HTR-8/SVneo (cell line): ENCODE data around the gene LMCD1.

Source experiments
- DNase-seq: peaks from one replicate; pipeline ENCODE4 v3.0.0; 2011; ENCODE audit warnings: low spot score, mixed read lengths; ENCODE audit not compliant: insufficient read length
- FAIRE-seq: peaks from 2 replicates; lab custom pipeline; 2011; peaks lifted over from hg19 to GRCh38; lab: Jason Lieb, UNC

LMCD1 gene

DNA sequence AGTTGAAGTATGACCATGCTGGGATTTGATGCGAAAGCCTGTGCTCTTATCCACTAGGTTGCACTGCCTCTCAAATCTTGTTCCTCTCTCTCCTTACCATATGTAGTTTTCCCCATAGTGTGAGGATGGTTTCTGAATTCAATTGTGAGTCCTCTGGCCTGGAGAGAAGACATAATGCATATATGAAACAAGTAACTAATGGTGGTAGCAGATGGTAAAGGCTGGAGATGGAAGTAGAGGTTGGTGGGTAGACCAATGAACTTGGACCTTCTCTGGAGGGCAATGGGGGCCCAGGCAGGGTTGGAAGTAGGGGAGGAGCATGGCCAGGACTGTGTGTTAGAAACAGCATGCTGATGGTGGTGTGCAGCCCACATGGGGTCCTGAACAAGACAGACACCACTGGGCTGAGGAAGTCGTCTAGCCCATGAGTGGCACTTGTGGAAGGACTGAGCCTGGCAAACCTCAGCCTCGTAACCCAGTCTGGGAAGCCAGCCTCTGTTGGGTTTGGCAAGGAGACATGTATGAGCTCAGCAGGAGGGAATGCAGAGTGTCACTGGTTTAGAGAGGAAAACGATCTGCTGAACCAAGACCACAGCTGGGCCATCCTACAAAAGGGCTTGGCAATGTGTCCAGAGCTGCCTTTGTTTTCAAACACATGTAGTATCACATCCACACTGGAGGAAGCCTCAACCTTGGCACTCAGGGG lies 18.5 kb upstream of the LMCD1 start:
- FAIRE-seq: peak; percentile 89
- peak; percentile 83 for DNase-seq

DNA sequence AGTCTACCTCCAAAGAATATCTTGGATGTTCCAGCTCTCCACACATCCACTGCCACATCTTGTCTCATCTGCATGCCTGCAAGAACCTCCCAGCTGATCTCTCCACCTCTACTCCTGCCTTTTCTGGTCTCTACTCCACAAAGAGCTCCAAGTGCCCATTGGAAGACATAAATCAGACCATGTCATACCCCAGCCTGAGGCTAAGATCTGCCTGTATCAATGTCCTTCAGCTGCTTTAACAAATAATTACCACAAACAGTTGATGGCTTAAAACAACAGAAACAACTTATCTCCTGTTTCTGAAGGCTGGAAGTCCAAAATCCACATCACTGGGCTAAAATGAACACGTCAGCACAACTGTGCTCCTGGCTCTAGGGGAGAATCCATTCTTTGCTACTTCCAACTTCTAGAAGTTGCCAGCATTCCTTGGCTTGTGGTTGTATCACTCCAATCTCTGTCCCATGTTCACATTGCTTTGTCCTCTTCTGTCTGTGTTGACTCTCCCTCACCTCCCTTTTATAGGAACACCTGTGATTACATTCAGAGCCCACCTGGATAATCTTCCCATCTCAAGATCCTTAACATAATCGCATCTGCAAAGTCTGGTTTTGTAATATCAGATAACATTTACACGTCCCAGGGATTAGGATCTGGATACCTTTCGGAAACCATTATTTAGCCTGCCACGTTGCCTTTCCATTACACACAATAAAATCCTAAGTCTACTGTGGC lies 17.0 kb upstream of the LMCD1 start:
- peak; percentile 57 for FAIRE-seq

DNA sequence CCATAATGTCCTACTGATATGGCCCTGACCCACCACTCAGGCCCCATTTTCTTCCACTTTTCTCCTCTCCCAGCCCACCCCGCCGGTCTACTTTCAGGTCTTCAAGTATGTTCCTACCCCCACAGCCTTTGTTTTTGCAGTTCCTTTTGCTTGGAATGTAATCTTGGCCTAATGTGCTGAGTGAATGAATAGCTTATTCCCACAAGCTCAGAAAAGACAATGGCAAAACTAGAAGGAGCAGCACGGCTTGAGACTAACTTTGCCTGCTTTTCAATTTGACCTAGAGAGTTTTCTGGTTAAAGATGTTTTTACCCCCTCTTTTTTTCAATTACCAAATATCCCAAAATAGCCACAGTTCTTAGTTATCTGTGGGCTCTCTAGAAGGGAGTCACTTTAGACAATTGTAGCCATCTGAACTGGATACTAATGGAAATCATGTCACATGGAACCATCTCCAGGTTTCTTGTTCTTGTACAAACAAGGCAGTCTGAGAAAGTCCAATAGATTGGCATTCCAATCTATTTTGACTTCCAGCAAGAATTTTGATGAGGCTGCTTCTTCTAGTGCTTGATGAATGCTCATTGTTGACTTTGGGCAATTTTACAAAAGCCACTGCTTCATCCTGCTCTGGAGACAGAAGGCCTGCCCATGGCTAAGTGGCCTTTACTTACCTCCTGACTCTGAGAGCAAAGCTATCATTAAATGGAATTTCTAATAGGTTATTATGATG lies 16.3 kb upstream of the LMCD1 start:
- DNase-seq (no peak), FAIRE-seq (no peak)

More for the DNA sequence above, 17.0 kb upstream of the LMCD1 start:
- no peak for DNase-seq

DNA sequence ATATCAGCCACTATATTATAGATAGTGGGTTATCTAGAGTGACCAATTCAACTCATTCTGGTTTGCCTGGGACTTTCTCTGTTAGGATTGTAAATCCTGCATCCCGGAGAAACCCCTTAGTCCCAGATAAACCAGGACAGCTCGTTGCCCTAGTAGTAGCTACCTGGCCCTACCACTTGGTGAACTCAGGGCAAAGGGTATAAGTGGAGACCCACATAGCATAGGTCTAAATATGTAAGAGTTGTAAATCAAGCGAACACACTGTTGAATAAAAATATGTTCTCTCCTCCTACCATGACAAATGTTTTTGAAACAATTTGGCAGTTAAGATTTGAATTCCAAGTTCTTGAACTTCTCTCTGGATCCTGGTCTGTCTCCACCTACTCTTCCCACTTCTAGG lies 15.7 kb upstream of the LMCD1 start:
- FAIRE-seq: no peak
- no peak for DNase-seq

DNA sequence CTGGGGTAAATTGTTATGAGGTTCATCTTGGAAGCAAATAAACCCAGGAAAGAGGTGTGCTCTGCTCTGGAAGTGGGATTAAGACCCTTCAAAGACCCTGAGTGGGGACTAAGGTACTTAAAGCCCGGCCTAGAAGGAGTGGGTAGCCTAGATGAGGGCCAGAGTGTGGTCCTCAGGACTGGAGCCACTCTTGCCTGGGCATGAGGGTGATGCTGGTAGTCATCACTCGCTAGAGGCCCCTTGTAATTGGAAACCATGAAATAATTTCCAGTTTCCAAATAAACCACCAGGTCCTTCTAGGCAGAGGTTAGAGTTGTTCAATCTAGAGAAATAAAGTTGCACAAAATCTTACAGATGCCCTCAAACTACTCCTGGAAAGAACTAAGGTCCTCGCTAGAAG lies 15.2 kb upstream of the LMCD1 start:
- DNase-seq: no peak
- FAIRE-seq: no peak

DNA sequence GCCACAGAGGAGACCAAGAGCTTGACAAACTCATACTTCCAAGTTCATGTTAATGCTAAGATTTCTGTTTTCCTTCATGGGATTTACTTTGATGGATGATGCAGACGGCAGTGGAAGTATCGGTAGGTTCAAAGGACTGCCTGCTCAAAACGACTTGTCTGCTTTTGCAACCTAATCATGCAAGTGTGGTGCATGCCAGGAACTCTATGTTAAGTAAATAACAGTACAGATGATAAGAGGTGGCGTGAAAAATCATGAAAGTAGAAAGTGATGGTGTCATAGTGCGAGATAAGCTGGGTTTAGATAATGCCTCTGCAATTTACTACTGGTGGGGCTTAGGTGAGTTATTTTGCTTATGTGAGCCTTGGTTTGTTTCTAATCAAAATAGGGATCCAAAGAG lies 14.7 kb upstream of the LMCD1 start:
- DNase-seq: no peak
- no peak for FAIRE-seq

DNA sequence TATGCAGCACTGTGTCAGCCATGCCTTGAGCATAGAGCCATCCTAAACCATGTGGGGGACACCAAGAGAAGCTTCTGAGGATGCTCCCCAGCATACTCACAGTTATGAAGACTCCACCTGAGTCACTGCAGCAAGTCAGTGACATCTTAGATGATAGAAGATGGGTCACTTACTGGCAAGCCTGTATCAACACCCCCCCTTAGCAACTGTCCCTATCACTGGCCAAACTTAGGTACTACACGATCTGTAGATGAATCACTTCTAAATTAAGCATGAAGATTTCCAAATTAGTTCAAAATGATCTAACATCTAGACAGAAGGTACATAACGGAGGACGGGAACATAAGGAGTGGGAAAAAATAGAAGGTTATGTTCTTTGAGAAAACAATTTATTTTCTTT lies 13.2 kb upstream of the LMCD1 start:
- DNase-seq: no peak

DNA sequence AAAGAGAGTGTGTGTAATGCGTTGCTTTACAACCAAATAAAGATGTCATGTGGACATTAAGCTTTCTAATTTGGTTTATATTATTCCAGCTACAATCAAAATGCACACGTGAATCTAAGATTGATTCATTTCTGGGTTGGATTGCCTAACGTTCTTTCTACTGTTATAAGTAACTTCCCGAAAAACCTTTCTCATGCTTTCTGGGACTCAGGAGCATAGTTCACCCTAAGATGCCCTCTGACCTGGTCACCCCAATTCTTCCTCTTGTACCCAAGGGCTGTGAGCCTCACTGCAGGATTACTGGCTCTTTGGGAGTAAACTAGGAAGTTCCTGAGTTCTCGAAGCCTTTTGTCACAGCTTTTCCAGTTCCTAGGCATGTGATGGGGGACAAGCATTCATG lies 12.7 kb upstream of the LMCD1 start:
- FAIRE-seq (no peak), DNase-seq (no peak)

More for the DNA sequence above, 13.2 kb upstream of the LMCD1 start:
- no peak for FAIRE-seq

DNA sequence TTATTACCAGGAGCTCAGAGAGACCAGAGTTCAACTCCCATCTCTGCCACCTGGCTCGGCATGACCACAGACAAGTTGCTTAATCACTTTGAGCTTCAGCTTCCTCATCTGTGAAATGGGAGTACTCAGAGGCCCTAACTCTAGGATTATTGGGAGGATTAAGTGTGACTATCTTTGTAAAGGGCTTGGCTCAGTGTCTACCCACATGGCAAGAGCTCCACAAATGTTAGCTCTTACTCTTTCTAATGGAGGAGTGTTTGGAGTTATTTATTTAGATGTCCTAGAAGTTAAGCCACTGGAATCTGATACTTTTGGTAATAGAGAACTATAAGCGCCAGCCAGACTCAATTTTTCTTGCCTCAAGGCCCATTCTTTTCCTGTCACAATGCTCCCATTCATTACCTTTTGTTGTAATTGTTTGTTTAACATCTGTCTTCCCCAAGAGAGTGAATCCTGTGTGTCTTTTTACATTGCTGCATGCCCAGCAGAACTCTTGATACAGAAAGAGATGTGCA lies 12.3 kb upstream of the LMCD1 start:
- no peak for DNase-seq
- no peak for FAIRE-seq

DNA sequence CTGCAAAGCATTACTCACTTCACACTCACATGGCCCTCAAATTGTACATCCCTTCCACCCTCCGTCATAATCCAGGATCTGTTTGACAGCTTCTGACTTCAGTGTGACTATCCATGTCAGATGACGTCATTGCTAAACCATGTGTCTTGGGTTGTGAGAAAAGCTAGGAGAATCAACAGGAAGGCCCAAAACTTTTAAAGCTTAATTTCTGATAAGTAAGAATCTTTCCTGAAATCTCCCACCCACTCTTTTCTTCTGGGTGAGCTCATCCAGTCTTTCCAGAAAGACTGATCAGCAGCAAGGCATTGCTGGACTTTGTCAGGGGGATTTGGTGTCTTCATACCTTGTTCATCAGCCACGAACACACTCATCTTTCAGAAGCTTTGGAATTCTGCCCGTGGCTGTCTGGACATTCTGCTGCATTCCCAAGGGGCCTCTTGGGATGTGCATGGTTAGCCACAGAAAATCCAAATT lies 11.5 kb upstream of the LMCD1 start:
- peak; percentile 84 for FAIRE-seq

DNA sequence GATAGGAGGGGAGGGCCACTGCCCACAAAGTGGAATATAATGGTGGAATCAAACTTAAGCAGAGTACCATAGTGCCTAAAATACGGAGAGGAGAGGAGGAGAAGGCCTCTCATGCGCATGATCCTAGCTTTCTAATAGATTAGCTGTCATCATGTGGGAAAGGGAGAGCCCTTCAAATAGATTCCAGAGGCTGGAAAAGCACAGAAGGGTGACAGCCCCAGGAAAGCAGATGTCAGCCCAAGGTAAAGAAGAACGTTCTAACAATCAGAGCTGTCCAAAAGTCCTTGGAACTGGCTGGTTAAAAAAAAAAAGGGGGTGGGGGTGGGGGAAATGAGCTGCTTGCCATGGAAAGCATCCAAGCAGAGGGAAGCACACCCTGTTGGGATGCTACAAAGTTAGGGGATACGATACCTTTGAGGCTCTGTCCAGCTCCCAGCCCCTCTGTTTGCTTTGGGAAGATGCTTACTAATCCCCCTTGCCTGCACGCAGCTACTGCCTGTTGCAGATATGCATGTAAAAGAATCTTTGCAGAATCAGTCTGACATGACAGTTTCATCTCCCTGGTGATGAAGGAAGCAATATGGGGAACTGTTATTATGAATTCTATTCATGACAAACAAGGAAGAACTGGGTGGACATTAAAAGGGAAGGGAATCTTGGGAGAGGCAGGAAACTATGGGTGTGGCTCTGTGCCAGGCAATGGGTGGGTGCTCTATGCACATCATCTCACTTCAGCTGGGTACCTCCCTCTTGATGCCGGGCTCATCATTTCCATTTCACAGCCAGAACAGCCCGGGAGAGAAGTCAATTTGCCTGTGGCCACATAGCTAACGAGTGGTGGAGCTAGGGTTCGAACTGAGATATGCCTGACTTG lies 10.1 kb upstream of the LMCD1 start:
- FAIRE-seq: no peak
- no peak for DNase-seq

More for the DNA sequence above, 11.5 kb upstream of the LMCD1 start:
- DNase-seq: peak; percentile 68

DNA sequence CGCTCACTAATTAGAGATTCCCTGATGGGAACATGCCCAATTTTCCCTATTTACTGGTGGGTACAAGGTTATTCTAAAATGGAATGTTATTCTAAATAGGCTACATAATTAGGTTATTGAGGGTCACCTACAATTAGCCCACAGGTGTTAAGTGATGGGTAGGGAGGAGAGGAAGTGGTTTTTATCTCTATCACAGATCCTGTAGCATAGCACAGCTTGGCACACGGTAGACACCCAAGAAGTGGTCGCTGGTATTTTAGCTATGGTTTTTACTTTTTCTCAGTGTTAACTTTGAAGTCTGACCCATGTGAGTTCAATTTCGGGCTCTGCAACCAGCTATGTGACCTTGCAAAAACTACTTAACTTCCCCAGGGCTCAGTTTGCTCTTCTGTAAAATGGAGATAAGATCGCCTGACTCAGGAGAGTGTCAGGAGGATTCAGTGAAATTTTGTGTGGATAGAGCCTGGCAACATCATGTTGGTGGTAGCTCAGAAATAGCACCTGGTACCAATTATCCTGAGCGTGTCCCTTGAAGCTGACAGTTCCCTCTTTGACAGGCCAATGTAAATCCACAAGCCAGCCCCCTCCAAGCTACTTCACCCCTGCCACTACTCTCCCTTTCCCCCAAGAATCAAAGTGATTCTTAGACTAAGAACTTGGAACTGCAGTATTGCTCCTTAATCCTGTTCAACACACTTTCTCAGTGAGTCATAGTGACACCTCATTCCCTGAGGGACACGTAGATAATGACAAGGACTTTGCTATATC lies 8.7 kb upstream of the LMCD1 start:
- FAIRE-seq: peak; percentile 42
- no peak for DNase-seq

DNA sequence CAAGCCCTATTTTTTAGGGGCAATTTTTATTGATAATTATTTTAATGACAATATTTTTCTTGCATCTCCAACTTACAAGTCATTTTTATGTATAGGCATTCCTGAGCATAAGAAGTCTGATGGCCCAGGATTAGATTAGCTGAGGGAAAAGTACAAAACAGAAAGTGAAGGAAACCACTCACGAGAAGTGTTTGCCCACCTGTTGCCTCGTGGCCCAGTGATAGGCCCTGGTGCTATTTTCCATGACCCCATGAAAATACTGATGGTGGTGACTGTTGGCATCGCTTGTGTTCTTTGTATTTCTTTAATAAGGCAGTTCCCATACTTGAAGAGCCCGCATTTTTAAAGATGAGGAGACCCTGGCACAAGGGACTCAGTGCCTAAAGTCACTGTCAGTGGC lies 7.9 kb upstream of the LMCD1 start:
- no peak for DNase-seq
- no peak for FAIRE-seq

DNA sequence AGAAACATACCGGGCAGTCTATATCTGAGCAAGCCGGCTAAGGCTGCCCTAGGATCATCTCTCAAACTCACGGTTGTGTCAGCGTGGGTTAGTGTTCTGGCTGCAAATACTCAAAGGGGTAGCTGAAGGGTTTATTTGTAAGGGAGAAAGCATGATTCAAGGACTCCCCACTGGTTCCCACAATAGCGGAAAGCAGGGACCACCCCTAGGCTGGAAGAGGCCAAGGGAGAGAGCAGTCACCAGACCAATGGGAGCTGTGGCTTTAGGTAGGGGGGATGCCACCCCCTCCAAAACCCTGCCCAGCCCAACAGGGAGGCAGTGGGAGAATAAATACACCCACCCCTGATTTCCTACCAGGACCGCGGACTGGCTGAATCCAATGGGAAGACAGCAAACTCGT lies 7.3 kb upstream of the LMCD1 start:
- DNase-seq: no peak
- no peak for FAIRE-seq

DNA sequence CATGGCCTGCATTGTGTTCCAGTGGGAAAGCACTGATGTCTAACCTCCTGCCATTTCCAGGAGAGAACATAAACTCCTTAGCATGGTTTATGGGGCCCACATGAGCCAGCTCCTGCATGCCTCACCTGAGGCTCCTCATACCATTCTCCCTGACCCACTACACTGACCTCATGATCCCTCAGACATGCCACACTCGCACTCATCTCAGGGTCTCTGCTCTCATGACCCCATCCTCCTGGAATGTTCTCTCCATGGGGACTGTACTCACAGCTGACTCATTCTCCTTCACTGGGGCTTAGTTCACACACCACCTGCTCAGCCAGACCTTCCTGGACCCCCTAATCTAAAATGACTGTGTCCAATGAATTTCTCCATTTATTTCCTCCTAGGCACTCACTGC lies 4.0 kb upstream of the LMCD1 start:
- FAIRE-seq (peak; percentile 72), DNase-seq (no peak)

DNA sequence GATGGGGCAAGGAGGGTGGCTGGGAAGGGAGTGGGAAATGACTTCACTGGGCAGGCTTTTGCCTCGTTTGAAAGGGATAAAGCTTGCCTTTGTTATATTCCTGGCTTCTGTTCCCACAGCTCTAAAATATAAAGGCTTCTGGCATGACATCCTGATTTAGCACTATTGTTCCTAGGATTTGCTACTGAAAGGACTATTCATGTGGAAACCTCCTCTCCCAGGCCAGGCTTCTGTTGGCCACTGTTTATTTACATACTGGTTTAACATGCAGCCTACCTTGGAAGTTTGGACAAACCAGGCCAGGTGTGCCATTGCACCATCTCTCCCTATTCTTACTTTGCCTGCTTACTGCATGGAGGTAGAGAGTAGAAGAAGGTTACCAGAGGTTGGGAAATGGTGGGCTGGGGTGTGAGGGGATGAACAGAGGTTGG lies 2.4 kb upstream of the LMCD1 start:
- DNase-seq (no peak), FAIRE-seq (no peak)

DNA sequence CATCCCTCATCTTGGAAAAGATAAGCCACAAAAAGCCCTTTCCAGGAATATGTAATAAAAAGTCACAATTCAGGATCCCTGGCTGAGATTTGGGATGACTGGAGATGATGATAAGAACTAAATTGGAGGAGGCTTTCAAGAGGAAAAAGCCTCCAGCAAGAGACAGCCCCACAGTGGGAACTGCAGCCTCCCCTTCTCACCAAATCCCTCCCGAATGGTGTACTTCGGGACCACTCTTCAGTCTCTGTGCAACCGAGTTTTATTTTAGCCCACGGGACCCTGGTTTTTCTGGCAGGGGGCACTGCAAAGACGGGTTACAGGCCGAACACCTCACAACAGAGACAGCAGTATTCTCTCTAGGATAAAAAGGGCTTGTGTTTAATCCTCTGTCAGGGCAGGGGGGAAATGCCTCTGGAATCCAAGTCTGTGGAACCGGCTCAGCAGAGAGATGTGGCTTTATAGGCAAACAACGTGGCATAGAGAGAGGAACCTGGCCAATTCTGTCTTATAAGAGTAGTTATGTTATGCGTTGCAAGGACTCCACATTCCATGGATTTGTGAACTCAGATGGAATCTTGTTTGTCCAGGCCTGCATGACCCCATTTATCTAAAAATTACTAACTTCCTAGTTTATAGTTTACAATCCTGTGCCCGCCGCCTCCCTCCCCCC lies 1.2 kb upstream of the LMCD1 start:
- DNase-seq: no peak

DNA sequence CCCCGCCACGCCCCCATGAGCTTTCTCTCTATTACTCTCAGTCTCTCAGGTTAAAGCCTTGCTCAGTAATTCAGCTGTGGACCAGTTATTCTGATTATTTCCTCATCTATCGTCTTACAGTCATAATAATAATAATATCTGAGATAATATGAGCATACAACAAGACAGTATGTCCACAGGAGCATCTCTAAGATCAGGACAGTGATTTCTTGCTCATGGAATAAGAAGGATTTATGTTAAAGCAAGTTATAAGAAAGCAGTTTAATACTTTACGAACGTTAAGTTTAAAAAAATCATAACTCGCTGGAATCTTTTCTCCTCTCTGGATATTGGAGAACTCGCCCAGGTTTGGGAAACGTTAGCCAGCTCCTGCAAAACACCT lies 643 bp upstream of the LMCD1 start:
- FAIRE-seq (no peak), DNase-seq (no peak)

More for the DNA sequence above, 1.2 kb upstream of the LMCD1 start:
- FAIRE-seq: no peak

DNA sequence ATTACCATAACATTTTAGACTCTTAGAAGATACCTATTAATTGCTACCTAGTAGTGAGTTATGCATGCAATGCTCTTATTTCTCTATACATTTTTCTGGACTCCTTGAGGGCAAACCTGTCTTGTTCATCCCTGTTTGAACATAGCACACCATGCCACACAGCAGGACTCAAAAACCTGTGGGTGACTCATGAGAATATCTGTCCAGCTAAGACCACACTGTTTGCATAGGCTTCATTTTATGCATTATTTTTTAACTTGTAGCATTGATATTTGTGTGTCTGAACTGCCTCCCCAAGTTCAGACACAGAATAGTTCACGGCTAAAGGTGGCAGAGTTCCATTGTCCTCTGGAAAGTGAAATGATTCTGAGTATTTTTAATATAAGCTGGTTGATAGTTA lies 1.8 kb downstream of the LMCD1 start:
- no peak for FAIRE-seq
- no peak for DNase-seq
